Posterior vena cava (tissue), 2 donors: ENCODE results near the gene DENND6A. TPM values are rescaled to one million over a fixed set of nuclear protein-coding genes. Genes with fewer than 3 reads are reported as not detected.

Experiments
- DNase-seq: peaks from one replicate; pipeline ENCODE4 v3.0.0-alpha.2; 2020; ENCODE audit warnings: low spot score
- intact Hi-C, 2 donors: fragments of 100-400 bp; cut with DNase I; formaldehyde crosslinking; loops; one replicate each; pipeline versions ENCODE4 v1.14.1 to v1.14.2; 2022 to 2023
- total RNA-seq, 2 donors: library from RNA; stranded (reverse); fragmentation: NEBNext Ultra II Directional; extraction: Animal tissue kit (Norgen Biotek cat#: 25700); gene quantifications; one replicate each; pipeline ENCODE4 v1.2.1, GENCODE V29; 2021
- donor health status: DM: yes; HTN: yes; CAD: no.
- donor health status: DM: yes; HTN: yes; CAD: no.

Gene DENND6A
- total RNA-seq, 2 donors from 2014 or later = 32.5 to 35.9 TPM

DNA sequence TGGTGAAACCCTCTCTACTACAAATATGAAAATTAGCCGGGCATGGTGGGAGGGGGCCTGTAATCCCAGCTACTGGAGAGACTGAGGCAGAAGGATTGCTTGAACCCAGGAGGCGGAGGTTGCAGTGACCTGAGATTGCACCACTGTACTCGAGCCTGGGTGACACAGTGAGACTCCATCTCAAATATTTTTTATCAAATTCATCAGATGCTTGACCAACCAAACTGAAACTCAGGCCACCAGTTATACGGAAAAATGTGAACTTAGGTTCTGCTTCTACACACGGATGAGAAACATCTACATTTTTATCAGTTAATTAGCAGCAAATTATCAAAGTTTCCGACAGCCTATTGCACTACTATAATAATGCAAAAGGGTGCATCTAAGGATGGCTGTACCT lies 100.6 kb downstream of the DENND6A start:
- intact Hi-C loops = no loop called here
- DNase-seq = no peak

DNA sequence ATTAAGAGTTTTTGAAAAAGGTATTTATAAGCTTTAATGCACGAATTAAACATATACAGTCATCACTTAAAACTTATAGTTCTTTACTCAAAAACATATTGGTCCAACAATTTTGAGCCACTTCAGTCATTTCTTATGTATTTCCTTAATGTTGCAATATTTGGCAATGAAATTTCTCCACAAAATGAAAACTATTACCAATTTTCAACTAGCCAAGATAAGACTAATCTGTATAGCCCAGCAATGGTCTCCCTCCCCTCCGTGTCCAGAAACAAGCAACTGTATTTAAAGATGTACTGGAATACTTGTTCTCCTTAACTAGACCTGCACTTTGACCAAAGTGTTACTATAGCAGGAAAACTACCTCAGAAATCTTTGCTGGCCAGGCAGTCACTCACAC lies 105.0 kb downstream of the DENND6A start:
- DNase-seq = no peak
- intact Hi-C loops = no loop called here

DNA sequence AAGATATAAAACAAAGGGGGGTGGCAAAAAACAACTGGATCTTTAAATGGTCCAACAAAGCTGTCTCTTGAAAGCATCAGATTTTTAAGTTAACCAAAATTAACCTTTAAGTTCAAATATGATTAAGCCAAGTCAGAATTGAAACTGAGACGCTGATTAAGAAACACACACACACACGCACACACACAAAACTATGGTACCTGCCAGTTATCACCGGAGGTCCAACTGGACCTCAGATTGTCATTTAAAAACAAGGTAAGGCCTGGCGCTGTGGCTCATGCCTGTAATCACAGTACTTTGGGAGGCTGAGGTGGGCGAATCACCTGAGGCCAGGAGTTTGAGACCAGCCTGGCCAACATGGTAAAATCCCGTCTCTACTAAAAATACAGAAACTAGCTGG lies 106.1 kb downstream of the DENND6A start:
- no peak for DNase-seq
- intact Hi-C loops = no loop called here

DNA sequence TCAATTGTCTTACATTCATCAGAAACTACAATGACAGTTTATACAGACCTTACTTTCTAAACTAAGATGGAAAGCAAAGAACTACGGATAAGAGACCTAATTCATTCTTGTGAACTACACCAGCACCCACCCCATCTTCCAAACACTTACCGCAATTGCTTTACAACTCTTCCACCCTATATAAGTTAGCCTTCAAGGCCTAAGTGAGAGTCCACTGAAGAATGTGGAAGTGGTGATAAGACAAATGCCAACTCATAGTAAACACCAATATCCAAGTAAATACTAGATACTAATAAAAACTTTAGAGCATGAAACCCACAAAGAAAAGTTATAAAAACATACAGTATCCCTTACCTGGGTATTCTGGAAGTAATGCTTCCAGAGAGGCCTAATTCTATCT lies 109.3 kb downstream of the DENND6A start:
- no peak for DNase-seq
- intact Hi-C loops = no loop called here

DNA sequence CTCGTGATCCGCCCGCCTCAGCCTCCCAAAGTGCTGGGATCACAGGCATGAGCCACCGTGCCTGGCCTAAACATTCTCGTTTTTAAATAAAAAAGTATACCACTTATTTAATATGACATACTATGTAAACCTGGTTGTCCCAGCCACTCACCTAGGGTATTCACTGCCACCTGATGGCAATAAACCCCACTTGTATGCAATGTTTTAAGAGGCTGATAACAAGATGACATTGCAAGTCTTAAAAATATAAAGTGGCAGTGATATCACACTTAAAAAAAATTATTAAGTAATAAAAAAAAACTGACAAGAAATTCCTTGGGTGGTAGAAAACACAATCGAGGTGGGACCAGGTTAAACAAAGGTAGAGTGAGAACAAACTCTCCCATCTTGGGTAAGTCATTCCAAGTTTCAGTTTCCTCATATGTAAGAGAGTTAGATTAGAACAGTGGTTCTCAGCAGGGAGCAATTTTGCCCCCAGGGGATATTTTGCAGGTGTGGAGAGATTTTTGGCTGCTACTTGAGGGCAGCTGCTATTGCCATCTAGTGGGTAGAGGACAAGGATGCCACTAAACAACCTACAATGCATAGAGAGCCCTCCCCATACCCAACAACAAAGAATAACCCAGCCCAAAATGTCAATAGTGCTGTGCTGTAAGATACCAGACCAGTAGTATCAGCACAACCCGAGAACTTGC lies 110.3 kb downstream of the DENND6A start:
- no peak for DNase-seq
- intact Hi-C loops = no loop called here

DNA sequence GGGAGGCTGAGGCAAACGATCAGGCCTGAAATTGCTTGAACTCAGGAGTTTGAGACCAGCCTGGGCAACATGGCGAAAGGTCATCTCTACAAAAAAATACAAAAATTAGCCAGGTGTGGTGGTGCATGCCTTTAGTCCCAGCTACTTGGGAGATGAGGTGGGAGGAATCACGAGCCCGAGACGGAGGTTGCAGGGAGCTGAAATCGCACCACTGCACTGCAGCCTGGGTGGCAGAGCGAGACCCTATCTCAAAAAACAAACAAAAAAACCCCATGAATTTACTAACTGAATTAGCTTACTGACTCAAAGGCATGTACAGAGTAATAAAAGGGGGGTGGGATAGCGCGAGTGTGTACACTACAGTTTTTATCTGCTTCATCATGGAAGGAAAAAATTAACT lies 115.1 kb downstream of the DENND6A start:
- intact Hi-C loops = no loop called here
- no peak for DNase-seq

DNA sequence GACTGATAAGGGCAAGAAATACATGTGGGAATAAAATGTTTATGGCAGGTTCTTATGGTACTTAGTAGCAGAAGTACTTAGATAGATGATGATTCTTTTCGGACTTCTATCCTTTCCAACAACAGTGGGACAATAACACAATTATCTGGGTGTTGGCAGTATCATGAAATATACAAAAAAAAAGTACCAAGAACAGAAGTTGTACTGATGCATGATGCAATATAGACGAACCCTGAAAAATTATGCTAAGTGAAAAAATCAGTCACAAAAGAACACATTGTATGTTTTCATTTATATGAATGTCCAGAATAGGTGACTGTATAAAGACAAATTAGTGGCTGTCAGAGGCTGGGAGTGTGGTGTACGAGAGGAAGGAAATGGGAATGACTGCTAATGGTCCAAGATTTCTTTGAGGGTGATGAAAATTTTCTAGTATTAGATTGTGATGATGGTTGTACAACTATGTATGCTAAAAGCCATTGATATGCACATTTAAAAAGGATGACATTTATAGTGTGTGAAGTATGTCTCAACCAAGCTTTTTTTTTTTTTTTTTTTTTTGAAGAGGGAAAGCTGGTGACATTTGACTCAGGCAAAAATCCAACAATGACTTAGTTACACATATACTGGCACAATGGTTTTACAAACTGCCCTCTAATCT lies 116.8 kb downstream of the DENND6A start:
- intact Hi-C loops = no loop called here
- DNase-seq = no peak

Other genes with a start within 250 kb of the DENND6A start
- under 1 TPM; 0.05 to 0.19 TPM for gene DNAH12, start 148.7 kb downstream of the DENND6A start, total RNA-seq
- gene PDE12, start 136.8 kb downstream of the DENND6A start, total RNA-seq = 10 to 100 TPM; 16.4 to 17.9 TPM
- gene ARF4, start 95.7 kb downstream of the DENND6A start, total RNA-seq = 100 to 1,000 TPM; 152 to 191 TPM
- 100 to 1,000 TPM; 355 to 403 TPM for gene SLMAP, start 63.2 kb upstream of the DENND6A start, total RNA-seq